WTC11 (cell line): Measurements from ENCODE around the gene BCOR. TPM values are rescaled to one million over a fixed set of nuclear protein-coding genes. Genes with fewer than 3 reads are reported as not detected.
A peak's percentile ranks its signal among the peaks of the same experiment; 100 is the strongest.

Experiments
- ATAC-seq: fragments of 200-7000 bp; cut with Tn5 transposase; 2 replicates; pipeline ENCODE4 v1.10.0; 2021; ENCODE audit warnings: mild to moderate bottlenecking, moderate library complexity
- CTCF ChIA-PET: fragments of 300-600 bp; sonication (Branson Sonifier 250); formaldehyde crosslinking; loops from one replicate; lab custom pipeline; 2021; ENCODE audit warnings: antibody characterized with exemption; lab: Charles Lee
- POLR2A ChIA-PET: fragments of 350-600 bp; sonication (Branson Sonifier 250); formaldehyde crosslinking; loops from one replicate; lab custom pipeline; 2021; ENCODE audit warnings: antibody characterized with exemption; lab: Charles Lee
- DNase-seq: peaks from one replicate; pipeline ENCODE4 v3.0.0; 2021; ENCODE audit warnings: low spot score
- H3K27ac Mint-ChIP-seq: 2 replicates; pipeline ENCODE4 v1.8.0; 2021; ENCODE audit warnings: mixed read lengths
- H3K27me3 Mint-ChIP-seq: 2 replicates; pipeline ENCODE4 v1.8.0; 2021; ENCODE audit warnings: low read depth, mild to moderate bottlenecking, moderate library complexity, mixed read lengths
- H3K36me3 Mint-ChIP-seq: 2 replicates; pipeline ENCODE4 v1.8.0; 2021; ENCODE audit warnings: mixed read lengths
- H3K4me1 Mint-ChIP-seq: 2 replicates; pipeline ENCODE4 v1.8.0; 2022; ENCODE audit warnings: mixed read lengths
- H3K4me3 Mint-ChIP-seq: 2 replicates; pipeline ENCODE4 v1.8.0; 2021; ENCODE audit warnings: mild to moderate bottlenecking, moderate library complexity, mixed read lengths
- H3K9me3 Mint-ChIP-seq: 2 replicates; pipeline ENCODE4 v1.8.0; 2021; ENCODE audit warnings: mixed read lengths
- AR ChIP-seq: fragments of 250-450 bp; sonication (Bioruptor Pico); IDR thresholded peaks from 2 replicates; pipeline ENCODE4 v1.9.0; 2021; ENCODE audit warnings: mild to moderate bottlenecking
- E2F4 ChIP-seq: sonication (generic); formaldehyde crosslinking; IDR thresholded peaks from 2 replicates; pipeline ENCODE4 v1.8.1; 2022; ENCODE audit warnings: low read depth, mild to moderate bottlenecking, moderate library complexity, missing genetic modification reagents, borderline replicate concordance
- ESRRA ChIP-seq: sonication (generic); formaldehyde crosslinking; IDR thresholded peaks from 2 replicates; pipeline ENCODE4 v1.8.1; 2022; ENCODE audit warnings: mild to moderate bottlenecking, missing genetic modification reagents, borderline replicate concordance
- FOXK1 ChIP-seq: sonication (generic); formaldehyde crosslinking; IDR thresholded peaks from 2 replicates; pipeline ENCODE4 v1.8.0; 2022; ENCODE audit warnings: mild to moderate bottlenecking, moderate library complexity, missing genetic modification reagents
- GTF2I ChIP-seq: fragments of 250-450 bp; sonication (Bioruptor Pico); conservative IDR thresholded peaks from 2 replicates; pipeline ENCODE4 v1.4.0; 2021; ENCODE audit warnings: mild to moderate bottlenecking
- IRF2 ChIP-seq: sonication (generic); formaldehyde crosslinking; IDR thresholded peaks from 2 replicates; pipeline ENCODE4 v1.8.0; 2022; ENCODE audit warnings: low read depth, missing genetic modification reagents, borderline replicate concordance
- NR2C2 ChIP-seq: sonication (generic); formaldehyde crosslinking; IDR thresholded peaks from 2 replicates; pipeline ENCODE4 v1.8.0; 2022; ENCODE audit warnings: mild to moderate bottlenecking, missing genetic modification reagents
- OVOL2 ChIP-seq: fragments of 250-450 bp; sonication (Bioruptor Pico); IDR thresholded peaks from 2 replicates; pipeline ENCODE4 v1.9.0; 2021; ENCODE audit warnings: mild to moderate bottlenecking, borderline replicate concordance
- PRDM15 ChIP-seq: sonication (generic); formaldehyde crosslinking; IDR thresholded peaks from 2 replicates; pipeline ENCODE4 v1.8.0; 2022; ENCODE audit warnings: missing genetic modification reagents
- SOX15 ChIP-seq: fragments of 250-450 bp; sonication (Bioruptor Pico); IDR thresholded peaks from 2 replicates; pipeline ENCODE4 v1.9.0; 2021; ENCODE audit warnings: mild to moderate bottlenecking
- USF1 ChIP-seq: sonication (generic); formaldehyde crosslinking; IDR thresholded peaks from 2 replicates; pipeline ENCODE4 v1.8.0; 2022; ENCODE audit warnings: mild to moderate bottlenecking, missing genetic modification reagents
- ZNF121 ChIP-seq: sonication (generic); formaldehyde crosslinking; IDR thresholded peaks from 2 replicates; pipeline ENCODE4 v1.8.0; 2023; ENCODE audit warnings: missing genetic modification reagents
- ZNF219 ChIP-seq: sonication (generic); formaldehyde crosslinking; IDR thresholded peaks from 2 replicates; pipeline ENCODE4 v1.8.0; 2023; ENCODE audit warnings: missing genetic modification reagents, mild to moderate bottlenecking, borderline replicate concordance
- ZNF281 ChIP-seq: sonication (generic); formaldehyde crosslinking; IDR thresholded peaks from 2 replicates; pipeline ENCODE4 v1.8.0; 2023; ENCODE audit warnings: mild to moderate bottlenecking, missing genetic modification reagents
- ZNF317 ChIP-seq: sonication (generic); formaldehyde crosslinking; IDR thresholded peaks from 2 replicates; pipeline ENCODE4 v1.8.1; 2023; ENCODE audit warnings: low read depth, mild to moderate bottlenecking, moderate library complexity, missing genetic modification reagents, borderline replicate concordance
- ZSCAN18 ChIP-seq: fragments of 250-450 bp; sonication (Bioruptor Pico); IDR thresholded peaks from 2 replicates; pipeline ENCODE4 v2.1.2; 2022; ENCODE audit warnings: mild to moderate bottlenecking, moderate library complexity
- total RNA-seq: library from RNA; stranded (reverse); gene quantifications from 3 replicates; pipeline ENCODE4 v1.2.3, GENCODE V29; 2021

The BCOR gene
- total RNA-seq, 1 experiment from 2014 or later = 44.5 TPM

- ChIA-PET CTCF (interaction anchor here (0.8 to 2.4 kb wide), 2 partner anchors 80 to 281 kb away, joined by 3 to 8 read pairs; no protein-coding TSS in a partner anchor), POLR2A (interaction anchor here (0.8 kb wide), 1 partner anchor 71 kb away, joined by 3 read pairs; no protein-coding TSS in a partner anchor)
- Mint-ChIP-seq H3K9me3 (no peaks in the 10 kb centered on the region), H3K4me1 (peaks cover 43% of the 10 kb centered on the region), H3K36me3 (no peaks in the 10 kb centered on the region), H3K27ac (no peak overlapping the region), H3K4me3 (peak overlapping the region; percentile 81), H3K27me3 (peaks cover 73% of the 10 kb centered on the region)
- DNase-seq (no peak), ATAC-seq (no peak)
- TF ChIP-seq ZNF317 (CRISPR knock-in tag) = no peak
- no peak for TF ChIP-seq E2F4 (CRISPR knock-in tag)
- no peak for TF ChIP-seq GTF2I (CRISPR knock-in tag)
- TF ChIP-seq ZNF281 = no peak
- TF ChIP-seq NR2C2 (CRISPR knock-in tag) = no peak
- TF ChIP-seq IRF2 (CRISPR knock-in tag) = no peak
- no peak for TF ChIP-seq FOXK1
- no peak for TF ChIP-seq PRDM15 (CRISPR knock-in tag)
- no peak for TF ChIP-seq OVOL2 (CRISPR knock-in tag)
- TF ChIP-seq AR (CRISPR knock-in tag) = no peak
- no peak for TF ChIP-seq ZSCAN18 (CRISPR knock-in tag)
- no peak for TF ChIP-seq ESRRA (CRISPR knock-in tag)
- TF ChIP-seq ZNF121 (CRISPR knock-in tag) = no peak
- TF ChIP-seq SOX15 (CRISPR knock-in tag) = no peak
- no peak for TF ChIP-seq USF1 (CRISPR knock-in tag)
- TF ChIP-seq ZNF219 (CRISPR knock-in tag) = no peak
These were observed 86.3 kb downstream of the BCOR start for GRCh38 chrX:40011322-40012038.
